Hematopoietic multipotent progenitor cell (in vitro differentiated cells): Measurements from ENCODE around the gene FAM110C. TPM values are rescaled to one million over a fixed set of nuclear protein-coding genes. Genes with fewer than 3 reads are reported as not detected.
"Not testable (repeated sequence)": the region's sequence is repeated elsewhere in the genome, so short reads cannot be mapped to it uniquely, and the experiment has no call there.

Source experiments
- DNase-seq, 3 donors: peaks; one replicate each; pipeline ENCODE4 v3.0.0-alpha.2; 2011 to 2015; ENCODE audit warnings: low read depth in 2 of 3, low spot score in 2 of 3
- total RNA-seq: library from RNA; depleted of rRNA; stranded (reverse); fragments of >200 nt; gene quantifications from one replicate; pipeline ENCODE4 v1.2.3, GENCODE V29; 2012

FAM110C gene
- total RNA-seq, 1 donor: under 0.01 TPM

GRCh38 chr2:45342-46130, 769 bp downstream of the FAM110C start:
- DNase-seq: no peak

- DNase-seq: no peak
Observed at GRCh38 chr2:44748-45341, 1.5 kb downstream of the FAM110C start.

DNA sequence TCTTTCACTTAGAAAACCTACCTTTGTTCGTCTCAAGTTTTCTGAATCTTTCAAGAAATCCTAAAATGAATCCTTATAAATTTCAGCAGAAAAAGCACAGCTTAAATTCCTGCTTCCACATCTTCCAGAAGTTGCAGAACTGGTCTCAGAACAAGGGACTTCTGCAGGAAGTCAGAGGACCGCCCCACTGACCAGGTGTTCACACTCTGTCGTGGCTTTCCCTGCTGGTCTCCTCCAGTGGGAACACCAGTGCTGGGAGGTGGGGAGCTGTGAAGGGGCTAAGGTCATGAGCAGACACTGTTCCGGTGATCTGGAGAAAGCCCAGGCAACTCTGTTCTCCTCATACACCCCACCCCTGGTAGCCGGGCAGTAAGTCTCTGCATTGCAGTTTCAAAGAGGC, 3.5 kb downstream of the FAM110C start:
- no peak for DNase-seq

- DNase-seq: no peak
Observed at GRCh38 chr2:40465-40864, 5.8 kb downstream of the FAM110C start.

DNA sequence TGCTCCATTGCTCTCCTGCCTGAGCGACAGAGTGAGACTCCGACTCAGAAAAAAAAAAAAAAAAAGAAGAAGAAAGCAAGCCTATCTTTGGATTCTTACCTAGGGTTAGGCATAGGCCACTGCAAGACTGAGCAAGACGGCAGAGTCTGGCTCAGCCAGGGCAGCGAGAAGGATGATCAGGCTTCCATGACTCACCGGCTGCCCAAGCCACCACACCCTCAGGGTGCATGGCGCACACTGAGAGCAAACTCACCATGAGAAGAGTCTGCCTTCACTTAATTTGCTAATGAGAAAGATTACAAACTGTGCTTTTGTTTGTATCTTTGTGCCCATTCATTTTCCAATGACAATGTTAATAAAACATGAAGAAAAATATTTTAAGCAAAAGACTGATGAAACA, 8.2 kb downstream of the FAM110C start:
- DNase-seq: no peak

DNA sequence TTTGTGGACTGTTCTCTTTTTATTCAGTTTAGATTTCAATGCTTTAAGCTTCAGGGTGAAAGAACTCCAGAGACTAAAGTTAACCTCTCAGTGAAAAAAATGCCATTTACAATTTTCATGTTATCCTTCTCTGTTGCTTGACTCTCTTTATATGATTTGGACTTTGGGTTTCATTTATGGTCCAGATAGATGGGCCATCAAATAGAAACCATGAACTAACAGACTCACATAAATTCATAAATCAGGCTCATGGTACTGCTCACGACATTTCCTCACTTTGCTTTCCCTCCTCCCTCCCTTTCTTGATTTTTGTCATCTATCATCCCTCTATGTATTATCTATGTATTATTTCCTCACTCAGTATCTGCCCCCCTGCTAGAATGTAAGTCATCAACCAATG, 10.0 kb downstream of the FAM110C start:
- no peak for DNase-seq

- no peak for DNase-seq
Observed at GRCh38 chr2:35852-36251, 10.5 kb downstream of the FAM110C start.

DNA sequence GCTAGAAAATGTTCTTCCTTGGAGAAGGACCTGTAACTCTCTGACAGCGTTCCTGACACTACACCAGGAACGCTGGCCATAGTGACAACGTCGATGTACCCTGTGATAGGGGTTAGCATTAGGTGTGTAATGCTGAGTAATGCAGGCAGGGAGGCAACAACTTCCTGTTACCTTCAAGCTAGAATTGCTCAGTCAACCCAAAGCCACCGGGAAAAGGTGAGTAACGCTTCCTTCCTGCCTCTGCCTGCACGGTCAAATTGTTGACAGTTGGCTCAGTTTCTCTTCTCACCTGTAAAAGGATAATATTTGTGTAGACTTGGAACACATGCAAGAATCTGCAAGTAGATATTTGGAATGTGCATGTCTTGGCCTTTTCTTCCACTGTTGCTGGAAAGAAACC, 12.7 kb downstream of the FAM110C start:
- no peak for DNase-seq

DNA sequence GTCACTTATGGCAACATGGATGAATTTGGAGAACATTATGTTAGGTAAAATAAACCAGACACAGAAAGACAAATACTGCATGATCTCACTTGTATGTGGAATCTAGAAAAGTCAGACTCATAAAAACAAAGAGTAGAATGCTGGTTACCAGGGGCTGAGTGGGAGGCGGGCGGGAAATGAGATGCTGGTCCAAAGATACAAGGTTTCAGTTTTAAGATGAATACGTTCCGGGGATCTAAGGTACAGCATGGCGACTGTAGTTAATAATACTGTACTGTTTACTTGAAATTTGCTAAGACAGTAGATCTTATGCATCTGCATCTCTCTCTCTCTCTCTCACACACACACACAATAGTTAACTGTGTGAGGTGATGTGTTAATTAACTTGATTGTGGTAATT, 14.2 kb downstream of the FAM110C start:
- DNase-seq: no peak

DNA sequence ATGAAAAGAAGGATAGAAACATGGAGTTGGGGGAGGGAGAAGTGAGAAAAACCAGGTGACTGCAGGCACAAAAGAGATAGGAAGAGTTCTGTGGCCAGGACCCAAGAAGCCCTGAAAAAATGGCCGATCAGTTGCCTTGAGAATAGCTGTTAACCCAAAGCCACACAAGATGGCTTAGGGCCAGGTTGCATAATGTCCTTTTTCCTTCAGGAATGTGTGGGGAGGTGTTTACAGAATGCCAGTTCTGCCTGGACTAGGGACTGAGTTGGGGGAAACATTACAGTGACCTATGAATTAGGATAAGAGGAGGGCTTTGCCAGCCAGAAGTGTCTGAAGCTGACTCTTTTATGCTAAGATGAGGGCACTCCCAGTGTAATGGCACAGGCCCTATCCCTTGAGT, 17.1 kb downstream of the FAM110C start:
- DNase-seq: no peak

DNA sequence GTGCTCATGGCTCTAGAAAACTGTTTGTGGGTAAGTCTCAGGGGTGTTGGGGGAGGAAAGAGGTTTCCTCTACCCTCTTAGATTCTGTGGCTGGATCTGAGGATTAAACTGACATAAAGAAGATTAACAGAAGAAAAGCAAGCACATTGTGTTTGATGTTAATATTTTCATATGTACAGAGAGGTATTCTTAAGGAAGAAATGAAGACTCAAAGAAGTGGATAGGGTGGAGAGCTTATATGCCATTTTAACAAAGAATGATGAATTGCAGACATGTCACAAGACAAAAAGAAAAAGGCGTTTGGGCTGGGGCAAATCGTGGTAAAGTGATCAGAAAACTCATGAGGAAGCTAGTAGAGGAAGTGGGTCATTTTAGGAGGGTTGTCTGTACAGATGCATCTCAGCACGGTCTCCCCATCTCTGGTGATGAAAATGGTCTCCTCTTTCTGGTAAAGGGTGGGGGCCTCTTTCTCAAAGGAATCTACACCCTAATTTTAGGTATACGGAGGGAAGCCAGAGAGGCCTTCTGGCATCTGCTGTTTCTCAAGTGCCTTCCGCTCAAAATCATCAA, 17.8 kb downstream of the FAM110C start:
- no peak for DNase-seq

GRCh38 chr2:26891-27290, 19.4 kb downstream of the FAM110C start:
- no peak for DNase-seq

GRCh38 chr2:25543-25942, 20.8 kb downstream of the FAM110C start:
- no peak for DNase-seq

DNA sequence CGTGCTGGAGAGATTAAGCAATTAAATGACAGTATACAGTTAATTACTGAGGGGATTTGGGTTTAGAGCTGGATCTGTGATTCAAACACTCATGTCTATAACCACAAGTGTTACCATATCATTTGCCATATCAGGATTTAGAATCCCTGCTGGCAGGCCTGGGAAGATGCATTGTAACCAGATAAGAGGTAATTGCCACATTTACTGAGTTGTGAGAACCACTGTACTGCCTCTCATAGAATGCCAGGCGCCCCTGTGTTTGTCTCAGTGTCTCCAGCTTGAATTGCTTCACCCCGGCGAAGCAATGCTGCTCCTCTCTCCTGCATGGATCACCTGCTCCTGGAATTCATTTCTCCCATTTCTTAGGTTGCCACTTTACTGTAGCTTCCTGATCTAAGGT, 21.7 kb downstream of the FAM110C start:
- not testable (repeated sequence) for DNase-seq

DNA sequence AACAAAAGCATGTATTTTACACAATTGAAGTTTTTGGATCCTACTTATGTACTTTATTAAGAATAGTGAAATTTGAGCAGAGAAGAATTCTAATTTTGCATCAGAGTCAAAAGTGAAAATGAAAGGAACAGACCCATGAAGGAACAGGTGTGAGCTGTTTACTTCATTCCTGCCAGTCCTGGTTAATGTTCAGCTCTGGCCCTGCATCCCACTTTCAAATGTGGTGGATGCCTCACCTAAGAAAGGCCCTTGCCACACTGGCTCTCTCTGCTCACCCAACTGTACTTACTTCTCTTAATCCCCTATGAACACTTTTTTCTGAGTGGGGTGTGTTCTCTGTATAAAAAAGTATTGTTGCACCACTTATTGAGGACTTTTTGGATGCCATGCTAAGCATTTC, 22.2 kb downstream of the FAM110C start:
- DNase-seq: no peak

DNA sequence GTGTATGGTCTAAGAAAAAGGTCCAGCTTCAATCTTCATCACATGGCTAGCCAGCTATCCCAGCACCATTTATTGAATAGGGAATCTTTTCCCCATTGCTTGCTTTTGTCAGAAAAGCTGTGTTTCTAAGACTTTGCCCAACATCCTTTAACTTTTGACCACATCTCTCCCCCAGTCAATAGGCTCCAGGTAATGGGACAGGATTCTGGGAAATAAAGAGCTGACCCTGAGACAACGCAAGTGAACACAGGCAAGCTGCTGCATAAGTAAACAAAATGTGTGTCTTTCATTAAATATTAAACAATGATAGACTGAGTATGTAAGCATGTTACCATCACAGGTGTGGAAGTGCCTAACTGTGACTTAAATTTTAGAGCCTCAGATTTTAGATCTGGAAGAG, 23.0 kb downstream of the FAM110C start:
- DNase-seq: no peak

- not testable (repeated sequence) for DNase-seq
Observed at GRCh38 chr2:22244-22643, 24.1 kb downstream of the FAM110C start.

DNA sequence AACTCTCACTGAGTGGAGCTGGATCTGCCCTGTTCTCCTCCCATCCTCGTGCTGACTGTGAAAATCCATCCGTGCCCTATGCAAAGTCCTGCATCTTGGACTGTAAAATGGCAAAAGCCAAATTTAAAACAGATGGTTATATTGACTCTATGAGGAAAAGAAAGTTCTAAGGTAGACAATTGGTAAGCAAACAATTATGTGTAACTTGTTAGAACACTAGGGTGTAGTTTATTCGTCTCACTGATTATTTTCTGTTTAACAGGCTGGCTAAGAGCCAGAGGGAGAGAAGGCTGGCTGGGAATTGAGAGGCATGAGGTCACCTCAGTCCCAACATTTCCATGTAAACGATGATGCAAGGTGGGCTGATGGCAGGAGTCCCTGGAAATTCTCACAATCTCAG, 26.0 kb downstream of the FAM110C start:
- DNase-seq: not testable (repeated sequence)

- no peak for DNase-seq
Observed at GRCh38 chr2:19505-19904, 26.8 kb downstream of the FAM110C start.

DNA sequence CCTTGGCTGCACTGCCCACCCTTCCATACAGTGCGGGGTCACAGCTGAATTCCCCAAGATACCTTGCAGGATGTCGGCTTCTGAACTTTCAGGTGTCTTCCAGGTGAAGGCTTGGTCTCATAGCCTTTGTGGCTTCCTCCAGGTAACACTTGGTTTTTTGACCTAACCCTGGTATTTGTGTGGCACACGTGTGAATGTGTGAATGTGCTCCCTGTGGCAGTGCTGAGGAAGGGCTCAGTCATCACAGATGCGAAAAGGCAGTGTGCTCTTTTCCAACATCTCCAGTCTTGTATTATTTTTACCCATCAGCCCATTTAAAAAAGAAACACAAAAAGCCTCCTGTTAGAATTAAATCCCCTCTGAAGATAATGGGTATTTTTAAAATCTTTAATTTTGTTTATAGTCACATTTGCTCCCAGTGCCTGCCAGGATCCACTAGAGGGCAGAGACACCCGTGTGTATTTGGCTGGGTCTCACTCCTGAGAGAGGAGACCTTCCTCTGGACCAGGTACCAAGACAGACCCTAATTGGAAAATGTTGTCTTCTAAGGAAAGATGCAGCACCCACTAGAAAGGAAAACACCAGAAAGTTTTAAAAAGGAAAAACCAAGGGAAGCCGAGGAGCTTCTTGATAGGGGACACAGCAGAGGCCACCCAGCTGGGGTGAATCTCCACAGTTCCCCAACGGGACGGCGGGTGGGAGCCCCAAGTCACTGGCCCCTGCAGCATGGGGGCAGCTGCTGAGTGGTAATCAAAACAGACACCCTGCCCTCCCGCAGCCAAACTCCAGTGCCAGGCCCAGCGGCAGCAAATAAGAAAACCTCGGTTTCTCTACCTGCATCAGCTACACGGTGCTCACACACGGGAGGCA, 27.7 kb downstream of the FAM110C start:
- DNase-seq: peak in 1 of 3 donors; percentile 12

GRCh38 chr2:15916-16315, 30.4 kb downstream of the FAM110C start:
- DNase-seq: not testable (repeated sequence)
